ENCODE results near the gene CLCNKB. TPM values are rescaled to one million over a fixed set of nuclear protein-coding genes. Genes with fewer than 3 reads are reported as not detected.
"Not testable (repeated sequence)": the region's sequence is repeated elsewhere in the genome, so short reads cannot be mapped to it uniquely, and the experiment has no call there.

The CLCNKB gene
- total RNA-seq, 1 donor from 2014 or later = 0.63 TPM

DNA sequence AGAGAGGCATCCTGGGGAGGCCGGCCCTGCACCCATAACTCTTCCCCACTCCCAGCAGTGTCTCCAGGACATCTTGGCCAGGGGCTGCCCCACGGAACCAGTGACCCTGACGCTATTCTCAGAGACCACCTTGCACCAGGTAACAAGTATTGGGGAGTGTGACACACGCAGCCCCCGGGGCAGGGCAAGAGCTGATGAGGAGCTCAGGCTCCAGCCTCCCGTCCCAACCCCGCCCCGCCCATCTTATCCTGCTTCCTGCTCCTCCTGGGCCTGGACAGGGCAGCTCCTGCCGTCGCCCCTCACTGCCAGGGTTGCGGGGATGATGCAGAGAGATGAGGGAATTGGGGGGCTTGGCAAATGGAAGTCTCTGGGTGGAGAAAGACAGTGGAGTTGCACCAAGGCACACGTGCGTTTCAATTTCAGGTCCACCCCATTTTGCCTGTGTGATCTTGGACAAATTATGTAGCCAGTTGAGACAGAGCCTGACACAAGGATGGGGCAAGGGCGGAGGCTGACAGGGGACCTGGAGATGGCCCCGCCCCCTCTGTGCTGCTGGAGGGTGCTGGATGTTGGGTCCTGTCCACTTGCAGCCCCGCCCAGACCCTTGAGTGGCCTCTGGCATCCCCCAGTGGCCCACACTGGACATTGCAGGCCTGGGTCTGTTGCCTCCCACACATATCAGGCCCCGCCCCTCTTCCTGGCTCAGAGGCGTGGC lies 11.0 kb upstream of the CLCNKB start:
- peak; percentile 77 for DNase-seq (ENCODE audit: low spot score)

DNA sequence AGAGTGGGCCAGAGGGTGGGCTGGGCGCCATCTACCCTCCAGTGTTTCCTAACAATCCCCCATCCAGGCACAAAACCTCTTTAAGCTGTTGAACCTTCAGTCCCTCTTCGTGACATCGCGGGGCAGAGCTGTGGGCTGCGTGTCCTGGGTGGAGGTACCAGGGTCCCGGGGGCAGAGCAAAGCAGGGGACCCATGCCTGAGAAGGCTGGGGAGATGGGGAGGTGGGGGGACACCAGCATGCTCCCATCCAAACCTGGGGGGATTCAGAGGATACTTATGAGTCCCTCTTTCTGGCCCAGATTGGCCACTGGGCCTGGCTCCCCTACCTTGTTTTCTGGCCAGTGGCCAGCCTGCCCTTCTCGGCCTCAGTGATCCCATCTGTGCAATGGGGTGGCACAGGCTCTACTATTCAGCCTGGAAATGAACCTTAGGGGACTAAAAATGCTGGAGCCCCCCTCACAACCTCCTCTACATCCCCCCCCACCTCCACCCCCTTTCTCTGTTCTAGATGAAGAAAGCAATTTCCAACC lies 10.4 kb upstream of the CLCNKB start:
- DNase-seq (ENCODE audit: low spot score) = not testable (repeated sequence)

DNA sequence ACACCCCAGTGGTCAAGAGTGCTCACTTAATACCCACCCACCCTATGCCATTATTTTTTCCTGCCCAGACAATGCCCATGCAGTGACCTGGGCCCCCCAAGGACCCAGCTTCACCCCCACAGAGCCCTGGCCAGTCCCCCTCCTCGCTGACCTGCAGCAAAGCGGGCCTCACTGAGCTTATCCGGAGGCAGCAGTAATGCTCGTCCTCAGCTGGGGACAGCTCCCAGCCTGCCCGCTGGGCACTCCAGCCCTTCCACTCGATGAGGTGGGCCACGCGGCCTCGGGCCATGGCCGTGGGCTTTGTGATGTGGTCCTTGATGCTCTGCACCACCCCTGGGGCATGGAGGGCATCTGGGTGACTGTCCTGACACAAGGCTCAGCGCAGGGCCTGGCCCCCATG lies 7.1 kb upstream of the CLCNKB start:
- DNase-seq (ENCODE audit: low spot score) = not testable (repeated sequence)

DNA sequence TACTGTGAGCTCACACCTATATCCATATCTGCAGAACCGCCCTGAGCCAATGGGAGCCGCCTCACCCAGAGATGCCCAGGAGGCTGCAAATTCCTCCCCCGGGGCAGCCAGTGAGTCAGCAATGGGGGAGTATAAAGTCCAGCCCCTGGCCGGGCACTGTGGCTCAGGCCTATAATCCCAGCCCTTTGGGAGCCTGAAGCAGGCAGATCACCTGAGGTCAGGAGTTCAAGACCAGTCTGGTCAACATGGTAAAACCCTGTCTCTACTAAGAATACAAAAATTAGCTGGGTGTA lies 5.0 kb upstream of the CLCNKB start:
- DNase-seq (ENCODE audit: low spot score) = no peak

DNA sequence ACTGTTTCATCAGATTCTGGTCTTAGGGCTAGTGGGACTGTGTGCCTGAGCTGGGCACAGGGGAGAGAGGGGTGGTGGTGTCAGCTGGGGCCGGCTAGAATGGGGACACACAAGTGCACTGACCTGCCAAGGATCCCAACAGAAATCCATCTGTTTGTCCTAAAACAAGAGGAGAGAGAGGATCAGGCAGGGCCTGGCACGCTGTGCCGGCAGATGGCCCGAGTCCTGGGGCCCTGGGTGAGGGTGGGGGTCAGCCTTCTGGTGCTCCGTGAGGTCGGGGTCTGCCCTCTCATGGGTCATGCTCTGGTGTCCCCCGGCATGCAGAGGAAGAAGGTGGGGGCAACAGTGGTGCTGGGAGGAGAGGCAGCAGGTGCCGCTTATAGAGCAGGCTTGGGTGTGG lies 3.7 kb upstream of the CLCNKB start:
- DNase-seq (ENCODE audit: low spot score) = not testable (repeated sequence)

DNA sequence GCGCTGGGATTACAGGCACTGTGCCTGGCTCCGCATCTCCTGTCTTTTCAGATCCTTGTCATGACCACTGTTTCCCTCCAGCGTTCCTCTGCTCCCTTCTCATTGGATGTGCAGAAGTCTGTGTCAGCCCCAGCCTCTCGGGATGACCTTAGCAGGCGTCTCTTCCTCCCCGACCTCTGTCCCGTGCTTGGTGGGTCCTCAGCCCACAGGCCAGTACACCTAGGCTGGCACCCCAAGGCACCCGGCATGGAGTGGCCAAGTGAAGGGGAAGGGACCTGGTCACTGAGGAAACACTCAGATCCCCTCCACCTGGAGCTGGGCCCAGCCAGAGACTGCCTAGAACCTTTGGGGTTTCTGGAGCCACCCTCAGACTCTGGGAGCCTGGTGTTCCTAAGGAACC lies 2.4 kb upstream of the CLCNKB start:
- no peak for DNase-seq (ENCODE audit: low spot score)

DNA sequence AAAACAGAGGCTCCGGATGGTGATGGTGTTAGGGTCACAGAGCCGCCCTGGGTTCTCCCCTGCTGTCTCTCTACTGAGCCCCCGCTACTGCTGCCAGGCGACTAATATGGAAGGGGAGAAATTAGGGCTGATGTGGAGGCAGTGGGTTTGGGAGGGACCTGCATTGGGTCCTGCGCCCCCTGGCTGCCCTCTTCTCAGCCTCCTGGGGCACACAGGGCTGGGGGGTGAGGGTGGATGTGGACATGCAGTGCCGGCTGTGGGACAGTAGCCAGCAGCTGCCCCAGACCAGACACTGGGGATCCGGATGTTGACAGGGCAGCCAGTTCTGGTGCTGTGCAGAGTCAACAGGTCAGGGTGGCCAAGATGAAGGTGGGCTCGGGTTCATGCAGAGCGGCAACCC lies 1.5 kb upstream of the CLCNKB start:
- DNase-seq (ENCODE audit: low spot score) = no peak

DNA sequence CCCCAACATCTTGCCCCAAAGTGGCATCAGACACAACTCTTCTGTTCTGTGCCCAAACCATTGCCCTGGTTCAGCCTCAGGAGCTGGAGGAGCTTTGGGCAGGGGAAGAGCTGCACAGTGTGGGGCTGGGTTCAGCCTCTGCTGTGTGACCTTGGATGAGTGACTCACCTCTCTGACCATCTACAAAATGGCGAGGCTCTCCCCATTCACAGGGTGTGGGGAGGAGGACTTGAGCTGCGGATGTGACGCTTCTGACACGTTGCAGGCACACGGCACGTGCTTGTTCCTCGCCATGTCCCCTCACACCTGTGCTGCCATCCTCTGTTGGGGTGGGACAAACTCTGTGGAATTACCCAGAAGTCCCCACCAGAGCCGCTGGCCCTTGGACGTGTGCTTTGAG lies 928 bp upstream of the CLCNKB start:
- not testable (repeated sequence) for DNase-seq (ENCODE audit: low spot score)

DNA sequence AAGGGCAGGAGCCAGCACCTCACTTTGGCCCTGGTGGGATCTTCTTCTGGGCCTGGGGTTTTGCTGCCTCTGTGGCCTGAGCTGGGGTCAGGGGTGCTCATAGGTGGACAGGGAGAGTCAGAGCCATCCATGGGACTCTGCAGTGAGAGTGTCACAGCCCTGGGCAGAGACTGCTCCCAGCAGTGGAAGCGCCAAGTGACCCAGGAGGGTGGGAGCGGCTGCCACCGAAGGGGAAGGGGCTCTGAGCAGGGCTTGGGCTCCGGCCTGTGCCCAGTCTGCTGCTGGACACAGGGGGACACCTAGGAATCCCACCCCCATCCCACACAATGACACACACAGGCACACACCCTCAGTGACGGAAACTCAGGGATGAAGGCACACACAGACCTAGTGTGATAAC lies 368 bp downstream of the CLCNKB start:
- DNase-seq (ENCODE audit: low spot score) = no peak

DNA sequence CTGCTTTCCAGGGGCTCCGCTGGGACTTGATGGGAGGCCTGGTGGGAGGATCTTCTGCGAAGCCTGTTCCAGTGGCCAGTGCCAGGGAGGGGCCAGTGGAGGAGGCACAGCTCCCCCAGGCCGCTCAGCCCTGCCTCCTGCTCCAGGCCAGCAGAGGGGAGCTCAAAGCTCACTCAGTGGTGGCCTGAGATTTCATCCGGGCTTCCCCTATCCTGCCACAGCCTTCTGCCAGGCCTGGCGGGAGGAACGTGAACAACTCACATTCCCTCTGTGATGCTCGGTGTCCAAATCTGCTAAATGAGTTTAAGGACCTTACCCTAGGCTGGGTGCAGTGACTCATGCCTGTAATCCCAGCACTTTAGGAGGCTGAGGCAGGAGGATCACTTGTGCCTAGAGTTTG lies 3.3 kb downstream of the CLCNKB start:
- DNase-seq (ENCODE audit: low spot score) = no peak

DNA sequence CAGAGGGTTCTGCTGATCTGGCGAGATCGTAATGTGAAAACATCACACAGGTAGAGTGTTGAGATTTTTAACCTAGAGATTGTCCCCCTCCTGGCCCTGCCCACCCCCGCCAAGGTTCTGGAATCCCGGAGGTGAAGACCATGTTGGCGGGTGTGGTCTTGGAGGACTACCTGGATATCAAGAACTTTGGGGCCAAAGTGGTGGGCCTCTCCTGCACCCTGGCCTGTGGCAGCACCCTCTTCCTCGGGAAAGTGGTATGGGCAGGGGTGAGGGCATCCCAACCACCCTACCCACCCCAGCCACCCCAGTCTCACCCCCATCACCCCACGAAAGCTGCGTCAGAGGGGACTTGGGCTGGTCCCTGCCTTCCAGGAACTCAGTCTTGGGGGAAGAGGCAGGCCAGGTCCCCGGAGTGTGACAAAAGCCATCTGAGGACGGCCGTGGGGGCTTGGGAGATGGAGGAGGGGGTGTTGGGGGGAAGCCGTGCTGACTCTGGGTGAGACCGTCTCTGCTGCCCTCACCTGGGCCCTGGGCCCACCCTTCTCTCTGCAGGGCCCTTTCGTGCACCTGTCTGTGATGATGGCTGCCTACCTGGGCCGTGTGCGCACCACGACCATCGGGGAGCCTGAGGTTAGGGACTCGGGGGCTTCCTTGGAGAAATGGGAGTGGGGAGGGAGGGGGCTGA lies 4.4 kb downstream of the CLCNKB start:
- DNase-seq (ENCODE audit: low spot score) = no peak

DNA sequence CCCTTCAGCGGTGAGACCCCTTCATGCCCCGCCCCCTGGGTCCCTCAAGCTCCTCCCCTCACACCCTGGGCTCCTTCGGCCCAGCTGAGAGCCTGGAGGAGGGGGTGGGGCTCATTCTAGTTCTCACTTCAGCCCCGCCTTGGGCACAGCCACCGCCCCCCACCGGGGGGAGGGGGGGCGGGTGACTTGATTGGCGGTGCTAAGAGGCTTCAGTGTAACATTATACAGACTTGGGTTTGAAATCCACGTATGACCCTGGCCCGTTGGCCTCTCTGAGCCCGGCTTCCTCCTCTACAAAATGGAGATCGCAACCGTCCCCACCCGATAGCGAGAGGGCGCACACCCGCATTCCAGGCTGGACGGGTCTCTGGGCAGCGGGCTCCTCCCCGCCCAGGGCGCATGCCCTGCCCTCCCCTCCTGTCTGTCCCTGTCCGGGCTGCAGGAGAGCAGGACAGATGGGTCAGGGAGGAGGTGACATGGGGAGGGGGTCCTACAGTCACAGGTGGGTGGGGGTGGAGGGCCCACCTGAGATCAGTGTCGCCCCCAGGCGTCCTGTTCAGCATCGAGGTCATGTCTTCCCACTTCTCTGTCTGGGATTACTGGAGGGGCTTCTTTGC lies 5.1 kb downstream of the CLCNKB start:
- DNase-seq (ENCODE audit: low spot score) = no peak

DNA sequence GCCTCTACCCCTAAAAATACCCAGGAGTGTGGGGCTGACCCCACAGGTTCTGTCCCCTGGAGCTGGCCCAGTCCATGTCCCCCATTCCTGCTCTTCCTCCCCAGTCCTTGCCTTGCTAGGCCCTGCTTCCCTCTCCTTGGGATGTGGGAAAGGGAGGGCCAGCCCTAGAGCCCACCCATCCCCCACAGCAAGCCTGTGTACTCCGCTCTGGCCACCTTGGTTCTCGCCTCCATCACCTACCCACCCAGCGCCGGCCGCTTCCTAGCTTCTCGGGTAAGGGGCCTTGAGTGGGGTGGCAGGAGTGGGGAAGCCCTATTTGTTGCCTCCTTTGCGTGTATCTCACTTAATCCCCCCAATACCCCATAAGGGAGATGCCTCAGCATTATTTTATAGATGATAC lies 6.7 kb downstream of the CLCNKB start:
- DNase-seq (ENCODE audit: low spot score) = no peak

DNA sequence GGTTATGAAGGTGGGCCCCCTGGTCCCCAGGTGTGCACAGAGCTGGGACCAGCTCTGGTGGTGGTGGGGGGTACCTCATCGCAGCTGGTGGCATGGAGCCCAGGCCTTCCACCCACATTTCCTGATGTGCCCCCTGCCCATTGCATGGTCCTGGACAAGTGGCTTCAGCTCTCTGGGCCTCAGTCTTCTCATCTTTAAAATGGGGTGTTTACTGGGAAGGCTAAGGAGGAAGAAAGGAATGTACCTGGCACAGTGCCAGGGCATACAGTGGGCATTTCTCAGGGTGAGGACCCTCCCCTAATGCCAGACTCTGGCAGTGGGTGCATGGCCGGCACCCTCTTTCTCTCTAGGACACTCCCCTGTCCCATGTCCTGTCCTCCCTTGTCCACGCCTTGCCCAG lies 7.5 kb downstream of the CLCNKB start:
- no peak for DNase-seq (ENCODE audit: low spot score)

DNA sequence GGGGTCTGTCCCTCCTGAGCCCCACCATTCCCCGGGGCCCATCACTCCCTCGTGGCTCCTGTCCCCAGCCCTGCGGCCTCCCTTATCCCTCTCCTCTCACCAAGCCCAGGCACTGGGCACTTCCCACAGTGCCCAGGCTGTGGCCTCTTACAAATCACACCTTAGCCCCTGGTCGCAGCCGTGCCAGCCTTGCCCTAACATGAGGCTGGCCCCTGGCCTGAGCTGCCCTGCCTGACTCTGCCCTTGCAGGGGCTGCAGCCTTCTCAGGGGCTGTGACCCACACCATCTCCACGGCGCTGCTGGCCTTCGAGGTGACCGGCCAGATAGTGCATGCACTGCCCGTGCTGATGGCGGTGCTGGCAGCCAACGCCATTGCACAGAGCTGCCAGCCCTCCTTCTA lies 8.4 kb downstream of the CLCNKB start:
- not testable (repeated sequence) for DNase-seq (ENCODE audit: low spot score)

DNA sequence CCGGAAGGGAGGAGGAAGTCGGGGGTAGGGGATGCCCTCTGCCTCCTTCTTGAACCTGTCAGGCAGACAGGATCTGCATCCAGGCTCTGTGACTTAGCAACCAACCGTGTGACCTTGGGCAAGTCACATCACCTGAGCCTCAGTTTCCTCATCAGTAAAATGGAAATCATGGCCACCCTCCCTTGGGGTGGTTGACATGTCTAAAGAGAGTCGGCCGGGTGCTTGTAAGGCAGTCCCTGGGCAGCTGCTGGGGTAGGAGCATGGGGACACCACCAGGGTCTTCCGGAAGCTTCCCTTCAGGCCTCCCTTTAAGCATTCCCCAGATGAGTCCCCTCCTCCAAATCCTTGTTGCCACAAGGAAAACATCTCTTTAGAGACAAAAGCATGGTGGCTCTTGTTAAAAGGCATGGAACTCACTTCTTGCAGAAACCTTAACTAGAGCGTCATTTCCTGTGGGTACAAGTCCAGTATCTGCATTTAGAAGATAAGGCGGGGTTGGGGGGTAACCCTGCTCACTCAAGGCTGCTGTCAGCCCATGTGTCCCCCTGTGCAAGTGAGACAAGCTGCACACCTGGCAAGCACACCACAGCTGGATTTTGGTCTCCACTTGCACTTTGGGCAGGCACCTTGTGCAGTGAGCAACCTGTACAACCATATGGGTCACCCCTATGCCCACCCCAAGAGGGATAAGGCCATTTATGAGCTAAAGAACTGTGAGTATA lies 10.4 kb downstream of the CLCNKB start:
- DNase-seq (ENCODE audit: low spot score) = no peak

DNA sequence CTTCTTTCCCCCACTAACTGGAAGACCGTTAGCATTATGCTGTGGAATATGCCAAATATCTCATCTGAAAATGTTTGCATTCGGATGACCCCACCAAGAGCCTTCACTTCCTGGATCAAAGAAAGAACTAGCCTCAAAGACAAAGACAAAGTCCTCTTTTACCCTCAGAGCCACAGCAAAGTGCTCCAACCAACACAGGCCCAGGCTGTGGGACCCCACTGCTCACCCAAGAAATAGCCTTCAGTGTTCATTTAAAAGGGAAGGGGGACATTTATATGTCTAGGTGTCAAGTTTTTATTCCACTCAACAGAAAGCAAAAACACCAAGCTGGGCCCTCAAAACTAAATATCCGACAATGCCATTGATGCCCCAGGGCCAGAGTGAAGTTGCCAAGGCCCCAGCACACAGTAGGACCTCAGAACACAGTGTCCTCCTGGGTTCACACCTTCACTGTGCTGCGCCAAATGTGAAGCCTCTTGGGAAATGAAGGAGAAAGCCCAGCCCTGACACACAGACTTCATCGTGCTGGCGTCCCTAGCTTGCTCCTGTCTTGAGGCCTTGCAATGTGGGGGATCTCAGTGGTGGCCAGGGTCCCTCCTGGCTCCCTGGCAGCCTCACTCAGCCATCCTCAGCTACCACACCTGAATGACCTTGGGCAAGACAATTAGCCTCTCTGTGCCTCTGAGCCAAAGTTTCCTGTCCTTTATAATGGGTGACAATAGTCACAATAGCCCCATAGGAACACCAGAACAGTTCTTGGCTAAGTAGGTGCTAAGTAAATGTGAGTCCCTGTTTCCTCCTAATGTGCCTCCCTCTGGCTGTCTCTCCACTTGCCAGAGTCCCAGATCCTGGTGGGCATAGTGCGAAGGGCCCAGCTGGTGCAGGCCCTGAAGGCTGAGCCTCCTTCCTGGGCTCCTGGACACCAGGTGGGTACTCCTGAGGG lies 11.3 kb downstream of the CLCNKB start:
- no peak for DNase-seq (ENCODE audit: low spot score)

DNA sequence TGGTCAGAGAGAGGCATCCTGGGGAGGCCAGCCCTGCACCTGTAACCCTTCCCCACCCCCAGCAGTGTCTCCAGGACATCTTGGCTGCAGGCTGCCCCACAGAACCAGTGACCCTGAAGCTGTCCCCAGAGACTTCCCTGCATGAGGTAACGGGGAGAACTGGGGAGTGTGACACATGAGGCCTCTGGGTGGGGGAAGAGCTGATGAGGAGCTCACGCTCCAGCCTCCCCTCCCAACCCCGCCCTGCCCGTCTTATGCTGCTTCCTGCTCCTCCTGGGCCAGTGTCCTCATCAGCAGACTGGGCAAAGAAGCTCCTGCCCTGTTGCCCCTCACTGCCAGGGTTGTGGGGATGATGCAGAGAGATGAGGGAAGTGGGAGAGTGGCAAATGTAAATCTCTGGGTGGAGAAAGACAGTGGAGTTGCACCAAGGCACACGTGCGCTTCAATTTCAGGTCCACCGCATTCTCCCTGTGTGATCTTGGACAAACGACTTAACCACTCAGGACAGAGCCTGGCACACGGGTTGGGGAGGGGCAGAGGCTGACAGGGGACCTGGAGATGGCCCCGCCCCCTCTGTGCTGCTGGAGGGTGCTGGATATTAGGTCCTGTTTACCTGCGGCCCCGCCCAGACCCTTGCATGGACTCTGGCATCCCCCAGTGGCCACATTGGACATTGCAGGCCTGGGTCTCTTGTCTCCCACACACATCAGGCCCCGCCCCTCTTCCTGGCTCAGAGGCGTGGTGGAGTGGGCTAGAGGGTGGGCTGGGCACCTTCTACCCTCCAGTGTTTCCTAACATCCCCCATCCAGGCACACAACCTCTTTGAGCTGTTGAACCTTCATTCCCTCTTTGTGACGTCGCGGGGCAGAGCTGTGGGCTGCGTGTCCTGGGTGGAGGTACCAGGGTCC lies 12.3 kb downstream of the CLCNKB start:
- DNase-seq (ENCODE audit: low spot score) = peak; percentile 86

DNA sequence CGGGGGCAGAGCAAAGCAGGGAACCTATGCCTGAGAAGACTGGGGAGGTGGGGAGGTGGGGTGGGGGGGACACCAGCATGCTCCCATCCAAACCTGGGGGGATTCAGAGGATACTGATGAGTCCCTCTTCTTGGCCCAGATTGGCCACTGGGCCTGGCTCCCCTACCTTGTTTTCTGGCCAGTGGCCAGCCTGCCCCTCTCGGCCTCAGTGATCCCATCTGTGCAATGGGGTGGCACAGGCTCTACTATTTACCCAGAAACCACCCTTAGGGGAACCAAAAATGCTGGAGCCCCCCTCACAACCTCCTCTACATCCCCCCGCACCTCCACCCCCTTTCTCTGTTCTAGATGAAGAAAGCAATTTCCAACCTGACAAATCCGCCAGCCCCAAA lies 12.9 kb downstream of the CLCNKB start:
- not testable (repeated sequence) for DNase-seq (ENCODE audit: low spot score)

DNA sequence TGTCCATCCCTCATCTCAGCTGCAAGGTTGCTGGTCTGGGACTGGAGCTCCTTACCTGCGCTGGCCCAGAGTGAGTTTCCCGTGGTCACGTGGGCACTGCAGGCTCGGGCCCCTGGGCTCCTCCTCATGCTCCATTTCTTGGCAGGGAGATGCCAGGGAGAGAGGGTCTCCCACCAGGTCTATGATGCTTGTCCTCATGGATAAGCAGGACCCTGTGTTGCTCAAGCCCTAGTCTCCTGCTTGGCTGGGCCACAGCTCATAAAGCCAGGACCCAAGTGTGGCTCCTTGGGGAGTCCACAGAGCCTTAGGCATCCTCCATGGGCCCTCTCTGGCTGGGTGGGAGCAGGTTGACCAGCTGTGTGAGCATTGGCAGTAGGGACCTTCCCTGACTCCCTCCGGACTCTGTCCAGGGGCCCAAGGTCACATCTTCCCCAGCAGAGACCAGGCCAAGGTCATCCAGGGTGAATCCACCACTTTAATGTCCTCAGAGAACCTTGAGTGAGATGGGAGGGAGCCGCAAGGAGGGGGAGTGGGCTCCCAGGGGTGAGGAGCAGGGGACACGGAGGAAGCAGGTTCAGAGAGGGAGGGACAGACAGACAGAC lies 13.8 kb downstream of the CLCNKB start:
- DNase-seq (ENCODE audit: low spot score) = not testable (repeated sequence)
